GM12801 (cell line): ENCODE measurements around the gene POLR1A.

ENCODE experiments used
- TF ChIP-seq, protein P1 (sequence below): IDR thresholded peaks from one replicate; pipeline ENCODE4 v1.5.1; 2011; ENCODE audit warnings: control low read depth; ENCODE audit not compliant: insufficient read length; ENCODE audit errors: extremely low read depth

POLR1A gene

GRCh38 chr2:86016581-86016980 lies 89.1 kb downstream of the POLR1A start:
- TF ChIP-seq, protein P1, sequence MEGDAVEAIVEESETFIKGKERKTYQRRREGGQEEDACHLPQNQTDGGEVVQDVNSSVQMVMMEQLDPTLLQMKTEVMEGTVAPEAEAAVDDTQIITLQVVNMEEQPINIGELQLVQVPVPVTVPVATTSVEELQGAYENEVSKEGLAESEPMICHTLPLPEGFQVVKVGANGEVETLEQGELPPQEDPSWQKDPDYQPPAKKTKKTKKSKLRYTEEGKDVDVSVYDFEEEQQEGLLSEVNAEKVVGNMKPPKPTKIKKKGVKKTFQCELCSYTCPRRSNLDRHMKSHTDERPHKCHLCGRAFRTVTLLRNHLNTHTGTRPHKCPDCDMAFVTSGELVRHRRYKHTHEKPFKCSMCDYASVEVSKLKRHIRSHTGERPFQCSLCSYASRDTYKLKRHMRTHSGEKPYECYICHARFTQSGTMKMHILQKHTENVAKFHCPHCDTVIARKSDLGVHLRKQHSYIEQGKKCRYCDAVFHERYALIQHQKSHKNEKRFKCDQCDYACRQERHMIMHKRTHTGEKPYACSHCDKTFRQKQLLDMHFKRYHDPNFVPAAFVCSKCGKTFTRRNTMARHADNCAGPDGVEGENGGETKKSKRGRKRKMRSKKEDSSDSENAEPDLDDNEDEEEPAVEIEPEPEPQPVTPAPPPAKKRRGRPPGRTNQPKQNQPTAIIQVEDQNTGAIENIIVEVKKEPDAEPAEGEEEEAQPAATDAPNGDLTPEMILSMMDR = no peak

DNA sequence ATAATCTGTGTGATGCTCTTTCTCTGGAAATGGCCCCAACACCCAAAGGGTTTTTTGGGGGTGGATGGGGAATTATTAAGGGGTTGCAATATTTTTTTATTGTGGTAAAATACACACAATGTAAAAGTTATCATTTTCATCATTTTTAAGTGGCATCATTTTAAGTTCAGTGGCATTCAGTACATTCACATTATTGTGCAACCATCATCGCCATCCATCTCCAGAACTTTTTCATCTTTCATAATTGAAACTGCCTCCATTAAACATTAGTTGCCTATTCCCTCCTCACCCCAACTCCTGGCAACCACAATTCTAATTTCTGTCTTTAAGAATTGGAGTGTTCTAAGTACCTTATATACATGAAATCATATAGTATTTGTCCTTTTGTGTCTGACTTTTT lies 90.0 kb downstream of the POLR1A start:
- TF ChIP-seq, protein P1 = no peak

DNA sequence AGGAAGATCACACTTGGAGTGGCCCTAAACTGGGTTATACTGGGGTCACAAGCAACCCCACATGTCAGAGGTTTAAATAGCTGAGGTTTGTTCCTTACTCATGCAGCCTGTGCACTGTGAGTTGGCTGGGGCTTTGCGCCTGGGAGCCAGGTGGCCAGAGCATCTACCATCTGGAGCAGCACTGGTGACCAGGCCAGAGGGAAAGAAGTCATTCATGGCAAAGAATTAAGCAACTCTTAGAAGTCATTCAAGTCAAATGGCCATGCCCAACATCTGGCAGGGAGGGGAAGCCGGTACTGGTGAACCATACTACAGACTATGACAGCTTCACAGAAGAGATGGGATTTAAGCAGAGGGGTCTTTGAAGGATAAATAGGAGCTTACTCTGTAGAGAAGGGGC lies 90.7 kb downstream of the POLR1A start:
- TF ChIP-seq, protein P1 = no peak

- TF ChIP-seq, protein P1 = no peak
These were observed 91.2 kb downstream of the POLR1A start for GRCh38 chr2:86014493-86014892.

- TF ChIP-seq, protein P1 = no peak
These were observed 93.5 kb downstream of the POLR1A start for GRCh38 chr2:86012007-86012712.

DNA sequence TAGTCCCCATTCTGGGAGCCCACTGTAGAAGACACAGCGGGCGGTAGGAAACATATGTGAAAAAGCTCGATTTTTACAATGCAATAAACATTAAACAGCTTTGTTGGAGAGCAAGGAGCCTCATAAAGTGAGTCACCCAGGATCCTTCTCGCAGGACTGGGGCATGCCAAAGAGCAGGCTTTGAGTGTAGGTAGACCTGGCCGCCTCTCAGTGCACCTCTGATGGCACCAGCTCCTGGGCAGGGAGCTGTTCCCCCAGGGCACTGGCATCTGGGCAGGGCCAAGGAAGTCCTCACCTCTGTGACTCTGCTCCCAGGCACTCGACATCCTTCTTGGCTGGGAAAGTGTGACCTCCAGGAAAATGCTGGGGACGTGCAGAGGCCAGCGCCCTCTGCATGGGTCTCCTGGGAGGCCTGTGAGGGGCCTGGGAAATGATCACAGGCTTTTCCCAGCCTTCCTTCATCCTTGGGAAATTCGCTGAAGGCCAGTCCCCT lies 94.2 kb downstream of the POLR1A start:
- TF ChIP-seq, protein P1 = no peak

DNA sequence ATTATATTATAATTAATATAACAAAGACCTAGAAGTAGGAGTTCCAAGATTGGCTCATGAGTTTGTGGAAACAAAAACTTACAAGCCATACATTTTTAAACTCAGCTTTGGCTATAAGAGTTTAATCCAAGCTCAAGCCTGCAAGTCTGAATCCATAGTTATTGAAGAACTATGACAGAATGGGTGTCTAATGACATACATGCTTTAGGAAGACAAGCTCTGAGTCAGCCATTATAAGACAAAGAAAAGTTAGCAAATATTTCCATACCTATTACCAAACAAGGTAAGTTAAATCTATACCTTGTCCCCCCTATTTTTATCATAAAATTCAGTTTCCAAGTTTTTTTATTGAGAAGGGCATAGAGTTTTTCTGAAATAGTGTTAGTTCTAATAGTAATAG lies 95.6 kb downstream of the POLR1A start:
- TF ChIP-seq, protein P1 = no peak
